Measurements from ENCODE around the gene KIF2A. TPM values are rescaled to one million over a fixed set of nuclear protein-coding genes. Genes with fewer than 3 reads are reported as not detected.

The KIF2A gene
- 100 to 1,000 TPM; 190 to 201 TPM for total RNA-seq

DNA sequence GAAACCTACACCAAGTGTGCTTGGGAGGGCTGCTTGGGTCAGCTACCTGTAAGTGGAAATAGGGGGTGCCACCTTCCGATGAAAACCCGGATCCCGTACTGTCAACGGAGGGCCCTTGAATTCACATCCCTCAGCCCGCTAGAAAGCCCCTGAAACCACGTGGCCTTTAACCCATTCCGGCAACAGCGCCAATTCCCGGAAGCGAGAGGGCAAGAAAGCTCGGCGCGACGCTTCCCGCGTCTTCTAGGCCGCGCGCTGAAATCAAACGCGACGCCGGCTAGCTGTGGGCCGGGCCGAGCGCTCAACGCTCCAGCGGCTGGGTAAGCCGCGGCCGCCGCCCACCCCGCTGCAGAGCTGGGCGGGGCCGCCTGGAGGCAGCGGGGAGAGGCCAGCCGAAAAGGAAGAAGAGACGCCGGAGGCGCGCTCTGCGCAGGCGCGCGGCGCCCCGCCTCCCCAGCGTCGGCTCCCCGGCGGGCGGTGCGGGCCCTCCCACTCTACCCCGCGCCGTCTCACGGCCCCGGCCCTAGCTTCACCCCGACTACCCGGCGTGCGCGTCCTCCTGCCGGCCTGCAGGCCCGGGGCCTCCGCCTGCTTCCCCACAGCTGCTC, at the start of gene KIF2A:
KIF2A (plus strand) TSS at position 492 of the 608 bp plus-strand sequence. CDS start 267 bp downstream, outside the sequence.
- ATAC-seq, result peak; percentile 95 to 97
- H3K27me3 Mint-ChIP-seq, result no peaks in the 10 kb centered on the region
- peak within 1 kb of the TSS; percentile 97 to 99 for H3K27ac Mint-ChIP-seq
- H3K9me3 Mint-ChIP-seq, result no peaks in the 10 kb centered on the region
- H3K4me1 Mint-ChIP-seq (ENCODE audit: low read depth in 2 of 2), result peaks cover 39 to 52% of the 10 kb centered on the region in 2 donors
- H3K36me3 Mint-ChIP-seq, result peaks cover 31% of the 10 kb centered on the region
- peak within 1 kb of the TSS; percentile 99 for H3K4me3 Mint-ChIP-seq
- peak; percentile 99 for DNase-seq (ENCODE audit: low spot score)

GRCh38 chr5:62257020-62257367, 49.0 kb upstream of the KIF2A start:
- peaks cover 8% of the 10 kb centered on the region for H3K9me3 Mint-ChIP-seq
- H3K27ac Mint-ChIP-seq, result peak overlapping the region in 1 of 2 donors; percentile 16
- H3K4me1 Mint-ChIP-seq (ENCODE audit: low read depth in 2 of 2), result peaks cover 10 to 22% of the 10 kb centered on the region in 2 donors
- ATAC-seq, result no peak
- peaks cover 10 to 11% of the 10 kb centered on the region in 2 donors for H3K27me3 Mint-ChIP-seq
- H3K36me3 Mint-ChIP-seq, result no peaks in the 10 kb centered on the region
- no peak for DNase-seq (ENCODE audit: low spot score)
- H3K4me3 Mint-ChIP-seq, result no peak overlapping the region

- peaks cover 2% of the 10 kb centered on the region for H3K9me3 Mint-ChIP-seq
- ATAC-seq (no peak), DNase-seq (ENCODE audit: low spot score) (no peak)
- H3K27me3 Mint-ChIP-seq, result peaks cover 10 to 11% of the 10 kb centered on the region in 2 donors
- H3K4me1 Mint-ChIP-seq (ENCODE audit: low read depth in 2 of 2), result peaks cover 10 to 16% of the 10 kb centered on the region in 2 donors
- no peak overlapping the region for H3K27ac Mint-ChIP-seq
- H3K36me3 Mint-ChIP-seq, result no peaks in the 10 kb centered on the region
- H3K4me3 Mint-ChIP-seq, result no peak overlapping the region
These were observed 47.4 kb upstream of the KIF2A start for GRCh38 chr5:62258654-62259053.

GRCh38 chr5:62259699-62260250, 46.2 kb upstream of the KIF2A start:
- no peak for DNase-seq (ENCODE audit: low spot score)
- H3K4me1 Mint-ChIP-seq (ENCODE audit: low read depth in 2 of 2), result peaks cover 10 to 16% of the 10 kb centered on the region in 2 donors
- H3K27ac Mint-ChIP-seq, result no peak overlapping the region
- H3K9me3 Mint-ChIP-seq, result peaks cover 2% of the 10 kb centered on the region
- no peaks in the 10 kb centered on the region for H3K36me3 Mint-ChIP-seq
- H3K4me3 Mint-ChIP-seq, result no peak overlapping the region
- H3K27me3 Mint-ChIP-seq, result peaks cover 10 to 11% of the 10 kb centered on the region in 2 donors
- ATAC-seq, result no peak

DNA sequence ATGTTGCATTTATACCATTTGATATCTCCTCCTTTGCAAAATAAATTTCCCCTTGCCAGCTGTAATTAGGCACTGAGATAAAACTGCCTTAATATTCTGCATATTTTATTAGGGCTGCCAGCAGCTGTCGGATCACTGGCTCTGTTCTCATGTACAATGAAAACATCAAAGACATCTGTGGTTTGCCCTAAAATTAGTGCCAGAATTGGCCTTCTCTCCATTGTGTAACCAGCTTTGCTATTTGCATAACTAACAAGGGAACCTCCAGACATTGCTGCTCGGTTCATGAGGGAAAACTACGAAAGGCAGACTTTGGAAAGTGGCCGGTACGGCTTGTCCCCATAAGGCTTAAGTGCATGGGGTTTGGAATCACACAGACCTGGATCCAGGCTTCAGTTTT, 45.5 kb upstream of the KIF2A start:
- H3K4me1 Mint-ChIP-seq (ENCODE audit: low read depth in 2 of 2), result peaks cover 10 to 16% of the 10 kb centered on the region in 2 donors
- H3K4me3 Mint-ChIP-seq, result no peak overlapping the region
- DNase-seq (ENCODE audit: low spot score) (no peak), ATAC-seq (no peak)
- H3K27me3 Mint-ChIP-seq, result peaks cover 10 to 11% of the 10 kb centered on the region in 2 donors
- H3K9me3 Mint-ChIP-seq, result peaks cover 2% of the 10 kb centered on the region
- no peaks in the 10 kb centered on the region for H3K36me3 Mint-ChIP-seq
- H3K27ac Mint-ChIP-seq, result no peak overlapping the region

GRCh38 chr5:62263401-62263800, 42.6 kb upstream of the KIF2A start:
- Mint-ChIP-seq H3K9me3 (peaks cover under 1% of the 10 kb centered on the region), H3K36me3 (no peaks in the 10 kb centered on the region), H3K4me1 (ENCODE audit: low read depth in 2 of 2) (peaks cover 3 to 6% of the 10 kb centered on the region in 2 donors), H3K27ac (no peak overlapping the region), H3K27me3 (peaks cover 6 to 7% of the 10 kb centered on the region in 2 donors), H3K4me3 (no peak overlapping the region)
- no peak for ATAC-seq
- no peak for DNase-seq (ENCODE audit: low spot score)

DNA sequence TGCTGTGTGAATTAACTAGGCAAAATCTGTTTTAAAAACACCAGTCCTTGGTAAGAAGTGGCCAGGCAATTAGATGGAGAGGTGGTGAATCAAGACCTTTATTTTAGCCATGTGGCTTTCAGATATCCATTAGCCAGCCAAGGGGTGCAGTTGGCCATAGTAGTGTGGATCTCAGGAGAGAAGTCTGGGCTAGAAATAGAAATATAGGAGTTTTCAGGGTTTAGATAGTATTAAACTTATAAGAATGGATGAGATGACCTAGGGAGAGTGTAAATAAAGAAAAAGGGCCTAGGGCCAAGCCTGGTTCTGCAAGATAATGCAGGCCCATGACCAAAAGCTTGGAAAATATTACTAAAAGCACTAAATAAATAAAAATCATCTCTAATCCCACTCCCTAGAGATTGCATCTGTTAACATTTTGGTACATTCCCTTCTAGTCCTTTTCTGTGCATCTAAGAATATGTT, 40.3 kb upstream of the KIF2A start:
- H3K9me3 Mint-ChIP-seq, result no peaks in the 10 kb centered on the region
- H3K27ac Mint-ChIP-seq, result peak overlapping the region in 1 of 2 donors; percentile 78
- no peak overlapping the region for H3K4me3 Mint-ChIP-seq
- peaks cover 1 to 4% of the 10 kb centered on the region in 2 donors for H3K27me3 Mint-ChIP-seq
- no peak for ATAC-seq
- no peaks in the 10 kb centered on the region for H3K36me3 Mint-ChIP-seq
- DNase-seq (ENCODE audit: low spot score), result no peak
- peaks cover 10 to 12% of the 10 kb centered on the region in 2 donors for H3K4me1 Mint-ChIP-seq (ENCODE audit: low read depth in 2 of 2)

GRCh38 chr5:62266573-62266972, 39.4 kb upstream of the KIF2A start:
- Mint-ChIP-seq H3K27ac (peak overlapping the region in 1 of 2 donors; percentile 9), H3K4me1 (ENCODE audit: low read depth in 2 of 2) (peaks cover 13 to 15% of the 10 kb centered on the region in 2 donors), H3K4me3 (no peak overlapping the region), H3K36me3 (no peaks in the 10 kb centered on the region), H3K27me3 (peaks cover 2 to 7% of the 10 kb centered on the region in 2 donors), H3K9me3 (no peaks in the 10 kb centered on the region)
- no peak for ATAC-seq
- DNase-seq (ENCODE audit: low spot score), result no peak

- Mint-ChIP-seq H3K36me3 (no peaks in the 10 kb centered on the region), H3K9me3 (peaks cover 3% of the 10 kb centered on the region), H3K27me3 (peaks cover 5 to 7% of the 10 kb centered on the region in 2 donors), H3K4me1 (ENCODE audit: low read depth in 2 of 2) (peaks cover 15 to 18% of the 10 kb centered on the region in 2 donors), H3K4me3 (no peak overlapping the region), H3K27ac (peak overlapping the region in 1 of 2 donors; percentile 58)
- ATAC-seq (no peak), DNase-seq (ENCODE audit: low spot score) (no peak)
These were observed 37.8 kb upstream of the KIF2A start for GRCh38 chr5:62268234-62268633.

DNA sequence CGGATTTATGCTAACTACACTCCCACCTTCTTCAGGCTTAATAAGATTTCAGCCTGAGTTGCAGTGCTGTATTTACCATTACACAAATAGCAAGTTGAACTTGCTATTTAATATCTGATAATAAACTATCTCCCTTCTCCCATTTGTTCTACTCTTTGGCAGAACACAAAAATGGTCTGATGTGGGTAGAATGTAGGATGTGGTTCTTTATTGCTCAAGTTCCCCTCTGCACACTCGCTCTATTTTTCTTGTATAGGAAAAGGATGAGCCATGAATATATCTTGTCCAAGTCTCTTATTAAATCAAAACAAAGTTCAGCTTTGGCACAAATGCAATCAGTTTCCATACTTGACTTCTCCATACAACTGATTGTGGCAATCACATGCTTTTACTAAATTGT, 37.2 kb upstream of the KIF2A start:
- no peak for ATAC-seq
- Mint-ChIP-seq H3K27ac (peak overlapping the region in 1 of 2 donors; percentile 58), H3K36me3 (no peaks in the 10 kb centered on the region), H3K27me3 (peaks cover 5 to 7% of the 10 kb centered on the region in 2 donors), H3K9me3 (peaks cover 3% of the 10 kb centered on the region), H3K4me3 (no peak overlapping the region), H3K4me1 (ENCODE audit: low read depth in 2 of 2) (peaks cover 15 to 18% of the 10 kb centered on the region in 2 donors)
- DNase-seq (ENCODE audit: low spot score), result no peak

- Mint-ChIP-seq H3K27ac (peak overlapping the region; percentile 11 to 80), H3K4me3 (no peak overlapping the region), H3K36me3 (no peaks in the 10 kb centered on the region), H3K9me3 (peaks cover 5% of the 10 kb centered on the region), H3K27me3 (peaks cover 7% of the 10 kb centered on the region in 2 donors), H3K4me1 (ENCODE audit: low read depth in 2 of 2) (peaks cover 15 to 26% of the 10 kb centered on the region in 2 donors)
- ATAC-seq (no peak), DNase-seq (ENCODE audit: low spot score) (no peak)
These were observed 34.6 kb upstream of the KIF2A start for GRCh38 chr5:62271370-62271769.

DNA sequence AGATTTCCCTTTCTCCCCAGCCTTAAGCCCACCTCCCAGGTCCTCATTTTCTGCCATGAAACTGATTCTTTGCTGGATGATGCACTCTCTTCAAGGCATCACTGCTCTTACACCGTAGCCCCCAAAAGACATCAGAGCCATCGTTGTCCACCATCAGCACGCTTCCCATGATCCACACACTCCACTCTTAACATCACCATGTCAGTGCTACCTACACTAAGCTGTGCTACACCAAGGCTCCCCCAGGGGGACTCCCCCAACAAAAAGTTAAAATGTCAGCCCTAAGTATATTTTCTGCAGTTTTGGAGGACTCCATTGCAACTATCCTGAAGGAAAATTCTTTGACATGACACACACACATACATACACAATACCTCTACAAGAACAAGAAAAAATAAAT, 34.1 kb upstream of the KIF2A start:
- Mint-ChIP-seq H3K27me3 (peaks cover 7% of the 10 kb centered on the region in 2 donors), H3K4me1 (ENCODE audit: low read depth in 2 of 2) (peaks cover 18 to 26% of the 10 kb centered on the region in 2 donors), H3K4me3 (no peak overlapping the region), H3K27ac (peak overlapping the region in 1 of 2 donors; percentile 80), H3K36me3 (no peaks in the 10 kb centered on the region), H3K9me3 (peaks cover 5% of the 10 kb centered on the region)
- ATAC-seq, result no peak
- no peak for DNase-seq (ENCODE audit: low spot score)

DNA sequence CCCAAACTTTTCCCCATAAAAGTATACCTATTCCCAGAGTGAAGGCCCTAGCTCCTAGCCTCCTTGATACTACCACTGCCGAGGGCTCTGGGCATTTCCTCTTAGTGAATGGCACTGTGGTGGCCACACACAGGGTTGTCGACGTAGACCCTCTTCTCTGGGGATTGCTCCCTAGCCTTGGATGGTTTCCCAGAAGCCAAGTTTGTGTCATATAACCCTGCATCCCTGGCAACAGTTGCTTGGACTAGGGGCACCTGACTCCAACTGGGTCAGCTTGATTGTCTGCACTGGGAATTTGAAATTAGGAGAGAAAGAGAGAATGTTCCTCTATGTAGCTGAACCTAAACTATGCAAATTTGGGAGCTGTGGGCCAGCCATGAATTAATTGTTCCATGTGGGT, 32.3 kb upstream of the KIF2A start:
- no peak overlapping the region for H3K4me3 Mint-ChIP-seq
- no peak for DNase-seq (ENCODE audit: low spot score)
- H3K27ac Mint-ChIP-seq, result peak overlapping the region in 1 of 2 donors; percentile 50
- peaks cover 5% of the 10 kb centered on the region for H3K9me3 Mint-ChIP-seq
- ATAC-seq, result no peak
- no peaks in the 10 kb centered on the region for H3K36me3 Mint-ChIP-seq
- peaks cover 7 to 10% of the 10 kb centered on the region in 2 donors for H3K27me3 Mint-ChIP-seq
- peaks cover 18 to 32% of the 10 kb centered on the region in 2 donors for H3K4me1 Mint-ChIP-seq (ENCODE audit: low read depth in 2 of 2)

GRCh38 chr5:62275581-62275980, 30.4 kb upstream of the KIF2A start:
- no peak for DNase-seq (ENCODE audit: low spot score)
- H3K4me3 Mint-ChIP-seq, result peak overlapping the region; percentile 9
- no peaks in the 10 kb centered on the region for H3K36me3 Mint-ChIP-seq
- no peak overlapping the region for H3K27ac Mint-ChIP-seq
- ATAC-seq, result no peak
- H3K4me1 Mint-ChIP-seq (ENCODE audit: low read depth in 2 of 2), result peaks cover 19 to 28% of the 10 kb centered on the region in 2 donors
- H3K9me3 Mint-ChIP-seq, result peaks cover 5% of the 10 kb centered on the region
- H3K27me3 Mint-ChIP-seq, result peaks cover 7 to 8% of the 10 kb centered on the region in 2 donors
